Measurements from ENCODE around the gene TRIM71.

DNA sequence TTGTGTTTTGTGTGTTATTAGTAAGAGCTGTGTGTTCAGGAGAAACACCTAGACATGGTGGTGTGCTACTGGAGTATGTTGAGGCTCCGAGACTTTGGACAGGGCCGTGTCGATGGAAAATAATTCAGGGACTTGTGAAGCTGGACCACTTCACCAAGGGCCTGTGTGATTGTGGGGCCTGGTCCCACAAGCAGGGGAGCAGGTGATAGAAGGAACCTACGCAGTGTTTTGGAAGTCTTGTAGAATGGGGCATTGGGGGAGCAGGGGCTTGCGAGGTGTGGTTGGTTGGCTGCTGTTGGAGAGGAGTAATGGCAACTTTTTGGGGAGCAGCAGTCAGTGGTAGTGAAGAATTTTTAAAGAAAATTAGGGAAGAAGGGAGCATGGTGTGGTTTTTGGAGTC is 48.7 kb downstream of the TRIM71 start:
- TF ChIP-seq, protein P1, sequence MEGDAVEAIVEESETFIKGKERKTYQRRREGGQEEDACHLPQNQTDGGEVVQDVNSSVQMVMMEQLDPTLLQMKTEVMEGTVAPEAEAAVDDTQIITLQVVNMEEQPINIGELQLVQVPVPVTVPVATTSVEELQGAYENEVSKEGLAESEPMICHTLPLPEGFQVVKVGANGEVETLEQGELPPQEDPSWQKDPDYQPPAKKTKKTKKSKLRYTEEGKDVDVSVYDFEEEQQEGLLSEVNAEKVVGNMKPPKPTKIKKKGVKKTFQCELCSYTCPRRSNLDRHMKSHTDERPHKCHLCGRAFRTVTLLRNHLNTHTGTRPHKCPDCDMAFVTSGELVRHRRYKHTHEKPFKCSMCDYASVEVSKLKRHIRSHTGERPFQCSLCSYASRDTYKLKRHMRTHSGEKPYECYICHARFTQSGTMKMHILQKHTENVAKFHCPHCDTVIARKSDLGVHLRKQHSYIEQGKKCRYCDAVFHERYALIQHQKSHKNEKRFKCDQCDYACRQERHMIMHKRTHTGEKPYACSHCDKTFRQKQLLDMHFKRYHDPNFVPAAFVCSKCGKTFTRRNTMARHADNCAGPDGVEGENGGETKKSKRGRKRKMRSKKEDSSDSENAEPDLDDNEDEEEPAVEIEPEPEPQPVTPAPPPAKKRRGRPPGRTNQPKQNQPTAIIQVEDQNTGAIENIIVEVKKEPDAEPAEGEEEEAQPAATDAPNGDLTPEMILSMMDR (IDR thresholded peaks at IDR 0.05), result no peak
- TF ChIP-seq EP300 (IDR thresholded peaks at IDR 0.05), result no peak
- TF ChIP-seq POLR2AphosphoS5 (IDR thresholded peaks at IDR 0.05), result no peak
